Stomach (tissue), 4 donors: ENCODE data around the gene IRF3.

Source experiments
- POLR2A ChIP-seq, 4 donors: fragments of 450-650 bp; IDR thresholded peaks; one replicate each; pipeline ENCODE4 v1.6.1; 2016; ENCODE audit warnings: antibody characterized with exemption in 4 of 4, control low read depth in 2 of 4, mild to moderate bottlenecking in 1 of 4, moderate library complexity in 1 of 4
- POLR2AphosphoS5 ChIP-seq, 3 donors: sonication (generic); formaldehyde crosslinking; IDR thresholded peaks; one replicate each; pipeline ENCODE4 v1.6.1; 2016; ENCODE audit warnings: antibody characterized with exemption in 3 of 3
- TF ChIP-seq, protein P1 (sequence below), 7 experiments: fragments of 450-650 bp in 4 of 7; fragments of 200-600 bp in 3 of 7; sonication (generic) in 3 of 7; IDR thresholded peaks; one replicate each; pipeline ENCODE4 v1.5.1; 2016 to 2019; ENCODE audit warnings: antibody characterized with exemption in 7 of 7, control low read depth in 2 of 7, mild to moderate bottlenecking in 1 of 7

DNA sequence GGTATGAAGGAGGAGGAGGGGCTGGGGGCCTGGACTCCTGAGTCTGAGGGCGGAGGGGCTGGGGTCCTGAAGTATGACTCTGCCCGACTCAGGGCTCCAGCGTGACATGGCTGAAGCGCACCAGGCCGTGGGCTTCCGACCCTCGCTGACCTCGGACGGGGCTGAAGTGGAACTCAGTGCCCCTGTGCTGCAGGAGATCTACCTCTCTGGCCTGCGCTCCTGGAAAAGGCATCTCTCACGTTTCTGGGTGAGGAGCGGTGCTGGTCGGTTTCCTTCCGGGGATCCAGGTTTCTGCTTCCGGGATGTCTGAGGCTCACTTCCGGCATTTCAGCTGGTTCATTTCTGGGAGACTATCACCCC is 26.5 kb upstream of the IRF3 start:
- TF ChIP-seq, protein P1, sequence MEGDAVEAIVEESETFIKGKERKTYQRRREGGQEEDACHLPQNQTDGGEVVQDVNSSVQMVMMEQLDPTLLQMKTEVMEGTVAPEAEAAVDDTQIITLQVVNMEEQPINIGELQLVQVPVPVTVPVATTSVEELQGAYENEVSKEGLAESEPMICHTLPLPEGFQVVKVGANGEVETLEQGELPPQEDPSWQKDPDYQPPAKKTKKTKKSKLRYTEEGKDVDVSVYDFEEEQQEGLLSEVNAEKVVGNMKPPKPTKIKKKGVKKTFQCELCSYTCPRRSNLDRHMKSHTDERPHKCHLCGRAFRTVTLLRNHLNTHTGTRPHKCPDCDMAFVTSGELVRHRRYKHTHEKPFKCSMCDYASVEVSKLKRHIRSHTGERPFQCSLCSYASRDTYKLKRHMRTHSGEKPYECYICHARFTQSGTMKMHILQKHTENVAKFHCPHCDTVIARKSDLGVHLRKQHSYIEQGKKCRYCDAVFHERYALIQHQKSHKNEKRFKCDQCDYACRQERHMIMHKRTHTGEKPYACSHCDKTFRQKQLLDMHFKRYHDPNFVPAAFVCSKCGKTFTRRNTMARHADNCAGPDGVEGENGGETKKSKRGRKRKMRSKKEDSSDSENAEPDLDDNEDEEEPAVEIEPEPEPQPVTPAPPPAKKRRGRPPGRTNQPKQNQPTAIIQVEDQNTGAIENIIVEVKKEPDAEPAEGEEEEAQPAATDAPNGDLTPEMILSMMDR (IDR thresholded peaks at IDR 0.05), result no peak
- TF ChIP-seq POLR2AphosphoS5 (IDR thresholded peaks at IDR 0.05) (no peak), POLR2A (IDR thresholded peaks at IDR 0.05) (no peak)
